ENCODE results near the gene TEKTIP1. TPM values are rescaled to one million over a fixed set of nuclear protein-coding genes. Genes with fewer than 3 reads are reported as not detected.

Gene TEKTIP1
- total RNA-seq, 1 experiment from 2014 or later = 1.3 TPM

DNA sequence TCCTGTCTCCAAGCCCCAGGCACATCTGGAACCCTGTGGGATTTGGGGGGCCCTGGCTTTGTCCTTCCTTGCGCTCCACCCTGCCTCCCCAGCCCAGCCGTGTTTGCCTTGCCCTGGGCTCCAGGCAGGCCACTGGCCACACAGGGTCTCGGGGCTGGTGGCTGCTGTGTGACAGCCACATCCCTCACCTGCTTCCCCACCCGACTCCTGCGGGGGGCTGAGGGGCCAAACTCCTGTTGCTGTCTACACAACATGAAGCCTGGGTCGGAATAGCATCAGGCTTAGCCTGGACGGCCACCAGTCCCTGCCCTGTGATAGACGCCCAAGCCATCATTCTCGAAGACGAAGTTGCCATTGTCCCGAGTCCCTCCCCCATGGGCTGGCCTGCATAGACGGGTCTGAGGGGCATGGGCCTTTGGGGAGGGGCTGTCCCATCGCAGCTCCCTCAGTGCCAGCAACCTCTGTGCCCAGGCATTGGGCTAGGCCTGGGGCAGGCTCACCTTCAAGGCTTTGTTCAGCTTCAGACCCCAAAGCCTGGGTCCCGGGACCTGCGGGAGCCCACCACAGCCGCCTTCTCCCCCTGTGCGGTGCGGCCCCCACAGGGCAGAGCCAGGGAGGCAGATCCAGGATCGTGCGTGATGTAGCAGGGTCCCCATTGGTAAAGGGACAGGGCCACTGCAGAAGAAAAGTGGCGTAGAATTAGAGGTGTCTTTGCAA lies 15.5 kb upstream of the TEKTIP1 start:
- Histone ChIP-seq H2AK5ac (ENCODE audit: insufficient read length, low read length) (no peak overlapping the region), H2BK15ac (ENCODE audit: low read depth, low read length) (no peak overlapping the region), H2BK12ac (ENCODE audit: insufficient read length, low read depth, low read length) (no peak overlapping the region), H3K4me1 (ENCODE audit: insufficient read depth, low read length) (peaks cover 1% of the 10 kb centered on the region; the same call in 1 of the 2 replicates), H3K79me1 (ENCODE audit: insufficient read depth, low read depth, low read length, poor library complexity, severe bottlenecking) (no peaks in the 10 kb centered on the region), H3K23me2 (ENCODE audit: insufficient read length, low read depth, low read length, poor library complexity, severe bottlenecking) (no peaks in the 10 kb centered on the region), H3T11ph (ENCODE audit: low read length) (no peak overlapping the region), H3K27me3 (ENCODE audit: insufficient read depth, low read length) (no peaks in the 10 kb centered on the region), H4K91ac (ENCODE audit: insufficient read length, low read depth, low read length) (no peak overlapping the region), H4K8ac (replicated peaks; ENCODE audit: insufficient read length, low read depth, low read length) (no peak overlapping the region), H2AFZ (ENCODE audit: low read length) (no peak overlapping the region), H3K56ac (ENCODE audit: insufficient read length, low read depth, low read length) (no peak overlapping the region), H2BK5ac (ENCODE audit: insufficient read length, low read length) (no peak overlapping the region), H3K4me2 (ENCODE audit: insufficient read depth, insufficient read length, low read length) (no peak overlapping the region), H3K18ac (ENCODE audit: insufficient read length, low read depth, low read length) (no peak overlapping the region), H2BK20ac (ENCODE audit: low read depth, low read length, poor library complexity, severe bottlenecking) (no peak overlapping the region), H2BK120ac (ENCODE audit: low read depth, low read length, poor library complexity, severe bottlenecking) (no peak overlapping the region), H4K5ac (ENCODE audit: insufficient read length, low read depth, low read length) (no peak overlapping the region), H3K14ac (ENCODE audit: insufficient read depth, low read length) (no peak overlapping the region), H3K23ac (ENCODE audit: insufficient read length, low read depth, low read length) (no peak overlapping the region), H3K9ac (ENCODE audit: extremely low read depth, insufficient read length, low read length) (no peak overlapping the region), H4K20me1 (ENCODE audit: control insufficient read depth, insufficient read depth, insufficient read length) (no peaks in the 10 kb centered on the region), H3K27ac (ENCODE audit: insufficient read length, low read depth, low read length) (no peak overlapping the region), H3K4ac (ENCODE audit: low read depth, low read length) (no peak overlapping the region), H3K79me2 (ENCODE audit: insufficient read depth, low read length) (no peaks in the 10 kb centered on the region; the same call in 1 of the 2 replicates), H3K9me3 (ENCODE audit: control insufficient read depth, low read depth, low read length) (no peaks in the 10 kb centered on the region)
- no peak overlapping the region for H3K4me3 Mint-ChIP-seq
- peaks cover 20 to 21% of the 10 kb centered on the region in 2 experiments for H3K4me1 Mint-ChIP-seq
- TF ChIP-seq, protein P1, sequence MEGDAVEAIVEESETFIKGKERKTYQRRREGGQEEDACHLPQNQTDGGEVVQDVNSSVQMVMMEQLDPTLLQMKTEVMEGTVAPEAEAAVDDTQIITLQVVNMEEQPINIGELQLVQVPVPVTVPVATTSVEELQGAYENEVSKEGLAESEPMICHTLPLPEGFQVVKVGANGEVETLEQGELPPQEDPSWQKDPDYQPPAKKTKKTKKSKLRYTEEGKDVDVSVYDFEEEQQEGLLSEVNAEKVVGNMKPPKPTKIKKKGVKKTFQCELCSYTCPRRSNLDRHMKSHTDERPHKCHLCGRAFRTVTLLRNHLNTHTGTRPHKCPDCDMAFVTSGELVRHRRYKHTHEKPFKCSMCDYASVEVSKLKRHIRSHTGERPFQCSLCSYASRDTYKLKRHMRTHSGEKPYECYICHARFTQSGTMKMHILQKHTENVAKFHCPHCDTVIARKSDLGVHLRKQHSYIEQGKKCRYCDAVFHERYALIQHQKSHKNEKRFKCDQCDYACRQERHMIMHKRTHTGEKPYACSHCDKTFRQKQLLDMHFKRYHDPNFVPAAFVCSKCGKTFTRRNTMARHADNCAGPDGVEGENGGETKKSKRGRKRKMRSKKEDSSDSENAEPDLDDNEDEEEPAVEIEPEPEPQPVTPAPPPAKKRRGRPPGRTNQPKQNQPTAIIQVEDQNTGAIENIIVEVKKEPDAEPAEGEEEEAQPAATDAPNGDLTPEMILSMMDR (conservative IDR thresholded peaks at IDR 0.05) = no peak
- no CpG with 5 or more reads among the region's 21 CpGs for WGBS (ENCODE audit: extremely low coverage, insufficient read length, low lambda C conversion rate)
- DNase-seq = no peak
- H3K36me3 Mint-ChIP-seq (ENCODE audit: insufficient read depth in 1 of 3, low read depth in 3 of 3) = peaks cover 10 to 35% (median 33%) of the 10 kb centered on the region in 3 experiments
- no peaks in the 10 kb centered on the region for H3K27me3 Mint-ChIP-seq (ENCODE audit: low read depth)
- no peaks in the 10 kb centered on the region; a peak in 1 of 5 replicates for H3K9me3 Mint-ChIP-seq
- peak overlapping the region in 1 of 3 experiments; percentile 73; a peak in 1 of 7 replicates for H3K27ac Mint-ChIP-seq
